Smooth muscle cell (in vitro differentiated cells): Measurements from ENCODE around the gene TMA7B. TPM values are rescaled to one million over a fixed set of nuclear protein-coding genes. Genes with fewer than 3 reads are reported as not detected.

ENCODE experiments used
- DNase-seq: peaks from one replicate; lab custom pipeline; 2025; ENCODE audit not compliant: unreplicated experiment; lab: John Stamatoyannopoulos, UW
- H2AFZ ChIP-seq: fragments of 200-600 bp; sonication (generic); 2 replicates; pipeline ENCODE4 v1.6.0; 2016; ENCODE audit warnings: antibody characterized with exemption, low read depth, mild to moderate bottlenecking
- H3F3A ChIP-seq: fragments of 200-600 bp; sonication (generic); 2 replicates; pipeline ENCODE4 v1.6.0; 2017; ENCODE audit warnings: antibody characterized with exemption, low read depth
- H3K27ac ChIP-seq: fragments of 200-600 bp; sonication (generic); 2 replicates; pipeline ENCODE4 v1.5.1; 2016; ENCODE audit warnings: low read depth, mild to moderate bottlenecking
- H3K27me3 ChIP-seq: fragments of 200-600 bp; sonication (generic); 2 replicates; pipeline ENCODE4 v1.6.1; 2016; ENCODE audit warnings: low read depth, mild to moderate bottlenecking
- H3K36me3 ChIP-seq: fragments of 200-600 bp; sonication (generic); 2 replicates; pipeline ENCODE4 v1.5.1; 2016; ENCODE audit warnings: low read depth
- H3K4me1 ChIP-seq: fragments of 200-600 bp; sonication (generic); 2 replicates; pipeline ENCODE4 v1.5.1; 2016; ENCODE audit warnings: low read depth
- H3K4me2 ChIP-seq: fragments of 200-600 bp; sonication (generic); 2 replicates; pipeline ENCODE4 v1.6.0; 2016; ENCODE audit warnings: mild to moderate bottlenecking
- H3K4me3 ChIP-seq: fragments of 200-600 bp; sonication (generic); 2 replicates; pipeline ENCODE4 v1.5.1; 2016; ENCODE audit warnings: mild to moderate bottlenecking
- H3K79me2 ChIP-seq: fragments of 200-600 bp; sonication (generic); 2 replicates; pipeline ENCODE4 v1.6.0; 2016; ENCODE audit warnings: low read depth, mild to moderate bottlenecking
- H3K9ac ChIP-seq: fragments of 200-600 bp; sonication (generic); 2 replicates; pipeline ENCODE4 v1.6.0; 2016; ENCODE audit warnings: low read depth
- H3K9me3 ChIP-seq: fragments of 200-600 bp; sonication (generic); replicated peaks from 2 replicates; pipeline ENCODE4 v1.5.1; 2016; ENCODE audit warnings: low read depth
- H4K20me1 ChIP-seq: fragments of 200-600 bp; sonication (generic); 2 replicates; pipeline ENCODE4 v1.6.0; 2016; ENCODE audit warnings: low read depth
- WGBS: methylation state at CpG from one replicate; pipeline ENCODE4 v1.1.7; 2016; ENCODE audit warnings: low lambda C conversion rate; 5-methylcytosine and 5-hydroxymethylcytosine counted together
- polyA plus RNA-seq: library from polyadenylated mRNA; unstranded; fragments of >200 nt; fragmentation: Nextera tagmentation; extraction: Ambion mirVana; gene quantifications from 2 replicates; pipeline ENCODE4 v1.2.1, GENCODE V29; 2016
- total RNA-seq: library from RNA; depleted of rRNA; stranded (reverse); fragments of >200 nt; gene quantifications from 2 replicates; pipeline ENCODE4 v1.2.3, GENCODE V29; 2014
- TF ChIP-seq, protein P1 (sequence below): fragments of 200-600 bp; sonication (generic); IDR thresholded peaks from 2 replicates; pipeline ENCODE4 v1.5.1; 2017; ENCODE audit warnings: borderline replicate concordance, mild to moderate bottlenecking, antibody characterized with exemption; ENCODE audit not compliant: insufficient read depth, poor library complexity, severe bottlenecking

The TMA7B gene
- total and polyA plus RNA-seq, 2 experiments from 2014 or later: not detected

DNA sequence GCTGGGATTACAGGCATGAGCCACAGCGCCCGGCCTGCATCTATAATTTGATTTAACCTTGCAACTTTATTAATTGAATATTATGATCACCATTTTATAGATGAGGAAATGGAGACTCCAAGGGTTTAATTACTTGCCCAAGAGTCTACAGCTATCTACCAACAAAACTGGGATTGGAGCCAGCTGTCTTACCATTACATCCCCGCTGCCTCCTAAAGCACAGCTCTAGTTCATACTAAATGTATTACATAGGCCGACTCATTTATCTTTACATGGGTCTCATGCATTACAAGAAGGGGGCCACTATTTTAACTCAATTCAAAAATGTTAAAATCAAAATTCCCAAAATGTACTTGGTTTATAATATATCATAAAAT, 14.1 kb upstream of the TMA7B start:
- no peaks in the 10 kb centered on the region for H3K79me2 ChIP-seq
- H3K4me3 ChIP-seq: no peak overlapping the region
- H2AFZ ChIP-seq: no peak overlapping the region
- H3K9me3 ChIP-seq: no peaks in the 10 kb centered on the region
- peak overlapping the region; percentile 6 for H3K4me2 ChIP-seq
- DNase-seq: no peak
- no peaks in the 10 kb centered on the region for H3K36me3 ChIP-seq
- H3K27me3 ChIP-seq: no peaks in the 10 kb centered on the region
- peaks cover 6% of the 10 kb centered on the region for H3K4me1 ChIP-seq
- no peaks in the 10 kb centered on the region for H3F3A ChIP-seq
- TF ChIP-seq, protein P1, sequence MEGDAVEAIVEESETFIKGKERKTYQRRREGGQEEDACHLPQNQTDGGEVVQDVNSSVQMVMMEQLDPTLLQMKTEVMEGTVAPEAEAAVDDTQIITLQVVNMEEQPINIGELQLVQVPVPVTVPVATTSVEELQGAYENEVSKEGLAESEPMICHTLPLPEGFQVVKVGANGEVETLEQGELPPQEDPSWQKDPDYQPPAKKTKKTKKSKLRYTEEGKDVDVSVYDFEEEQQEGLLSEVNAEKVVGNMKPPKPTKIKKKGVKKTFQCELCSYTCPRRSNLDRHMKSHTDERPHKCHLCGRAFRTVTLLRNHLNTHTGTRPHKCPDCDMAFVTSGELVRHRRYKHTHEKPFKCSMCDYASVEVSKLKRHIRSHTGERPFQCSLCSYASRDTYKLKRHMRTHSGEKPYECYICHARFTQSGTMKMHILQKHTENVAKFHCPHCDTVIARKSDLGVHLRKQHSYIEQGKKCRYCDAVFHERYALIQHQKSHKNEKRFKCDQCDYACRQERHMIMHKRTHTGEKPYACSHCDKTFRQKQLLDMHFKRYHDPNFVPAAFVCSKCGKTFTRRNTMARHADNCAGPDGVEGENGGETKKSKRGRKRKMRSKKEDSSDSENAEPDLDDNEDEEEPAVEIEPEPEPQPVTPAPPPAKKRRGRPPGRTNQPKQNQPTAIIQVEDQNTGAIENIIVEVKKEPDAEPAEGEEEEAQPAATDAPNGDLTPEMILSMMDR: no peak
- no peak overlapping the region for H3K9ac ChIP-seq
- H4K20me1 ChIP-seq: no peaks in the 10 kb centered on the region
- WGBS: 88% methylated on average over 4 of the region's 4 CpGs
- no peak overlapping the region for H3K27ac ChIP-seq

DNA sequence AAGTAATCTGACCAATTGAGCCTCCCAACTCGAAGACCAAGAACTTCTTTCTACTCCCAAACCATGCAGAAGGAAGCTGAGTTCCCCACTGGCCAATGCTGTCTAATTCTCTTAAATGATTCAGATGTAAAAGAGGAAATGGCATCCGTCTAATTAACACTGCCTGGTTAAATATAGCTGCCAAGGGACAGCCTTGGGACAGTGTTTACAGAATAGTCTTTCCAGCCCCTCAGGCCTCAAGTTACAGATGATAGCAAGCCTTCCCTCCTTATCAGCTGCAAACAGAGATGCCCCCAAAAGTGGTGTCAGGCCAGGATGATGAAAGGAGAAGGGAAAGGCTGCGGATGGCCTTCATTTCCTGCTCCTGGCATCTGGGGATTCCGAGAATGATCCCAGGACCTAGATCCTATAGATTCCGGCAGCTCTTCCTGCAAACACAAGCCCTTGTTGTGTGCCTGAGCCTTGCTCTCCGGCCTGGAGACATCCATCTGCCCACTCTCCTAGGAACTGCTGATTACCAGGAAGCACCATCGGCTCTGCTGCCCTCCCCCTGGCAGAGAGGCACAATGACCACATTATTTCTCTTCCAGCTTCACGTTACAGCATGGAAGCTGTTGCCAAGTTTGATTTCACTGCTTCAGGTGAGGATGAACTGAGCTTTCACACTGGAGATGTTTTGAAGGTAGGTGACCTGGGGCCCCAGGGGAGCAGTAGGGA, 13.5 kb upstream of the TMA7B start:
- TF ChIP-seq, protein P1: no peak
- Histone ChIP-seq H3K4me3 (no peak overlapping the region), H4K20me1 (no peaks in the 10 kb centered on the region), H2AFZ (peak overlapping the region; percentile 48), H3K27ac (no peak overlapping the region), H3K27me3 (no peaks in the 10 kb centered on the region), H3F3A (no peaks in the 10 kb centered on the region), H3K9me3 (no peaks in the 10 kb centered on the region), H3K36me3 (no peaks in the 10 kb centered on the region), H3K9ac (no peak overlapping the region), H3K79me2 (no peaks in the 10 kb centered on the region), H3K4me1 (peaks cover 6% of the 10 kb centered on the region), H3K4me2 (peak overlapping the region; percentile 6)
- 24% methylated on average over 8 of the region's 8 CpGs for WGBS
- no peak for DNase-seq

DNA sequence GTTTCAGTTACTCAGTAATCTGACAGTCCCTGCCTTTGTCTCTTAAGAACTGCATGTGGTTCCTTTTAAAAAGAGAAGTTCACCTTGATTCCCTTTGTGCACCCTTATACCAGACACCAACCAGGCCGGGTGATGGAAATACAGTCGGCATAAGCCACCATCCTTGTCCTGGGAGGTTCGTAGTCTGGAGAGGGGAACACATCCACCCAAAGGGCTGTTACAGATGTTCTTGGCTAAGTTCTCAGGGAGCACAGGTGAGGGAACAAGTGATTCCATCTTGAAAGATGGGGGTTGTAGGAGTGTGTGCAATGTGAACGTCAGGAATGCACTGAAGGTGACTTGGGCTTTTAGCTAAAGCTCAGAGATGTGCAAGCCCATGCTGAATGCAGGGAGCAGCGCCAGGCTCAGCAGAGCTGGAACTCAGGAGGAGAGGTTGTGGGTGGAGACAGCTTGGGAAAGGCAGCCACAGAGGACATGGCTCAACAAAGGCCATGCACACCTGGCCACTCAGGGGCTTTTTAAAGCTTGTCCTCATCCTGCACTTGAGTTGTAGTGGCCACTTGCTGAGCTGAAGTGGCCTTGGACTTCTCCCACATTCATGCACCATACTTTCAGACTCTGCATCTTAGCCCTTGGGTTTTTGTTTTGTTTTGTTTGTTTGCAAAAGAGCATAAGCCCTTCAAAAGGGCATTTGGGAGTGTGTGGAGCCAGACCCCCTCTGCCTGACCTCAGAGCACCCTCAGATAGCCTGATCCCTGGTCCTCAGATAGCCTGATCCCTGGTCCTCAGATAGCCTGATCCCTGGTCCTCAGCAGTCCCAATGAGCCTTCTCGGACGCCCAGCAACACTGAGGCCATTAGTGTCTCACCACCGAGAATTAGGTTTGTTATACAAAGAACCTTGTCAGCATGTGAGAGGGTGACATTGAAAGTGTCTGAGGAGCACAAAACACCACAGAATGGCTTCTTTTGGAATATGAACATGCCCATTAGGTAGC, 12.7 kb upstream of the TMA7B start:
- 86% methylated on average over 8 of the region's 8 CpGs for WGBS
- Histone ChIP-seq H3K4me2 (peak overlapping the region; percentile 6), H2AFZ (no peak overlapping the region), H3K9me3 (no peaks in the 10 kb centered on the region), H3K36me3 (no peaks in the 10 kb centered on the region), H4K20me1 (no peaks in the 10 kb centered on the region), H3K9ac (no peak overlapping the region), H3K4me3 (no peak overlapping the region), H3K4me1 (peaks cover 6% of the 10 kb centered on the region), H3K27ac (no peak overlapping the region), H3K79me2 (no peaks in the 10 kb centered on the region), H3K27me3 (no peaks in the 10 kb centered on the region), H3F3A (no peaks in the 10 kb centered on the region)
- TF ChIP-seq, protein P1: no peak
- DNase-seq: no peak
